HG03039 (cell line): ENCODE measurements around the gene XRN2.
"Not testable (repeated sequence)": the region's sequence is repeated elsewhere in the genome, so short reads cannot be mapped to it uniquely, and the experiment has no call there.

Experiments used
- ATAC-seq: cut with Tn5 transposase; IDR thresholded peaks from one replicate; pipeline ENCODE4 v1.9.1; 2021; ENCODE audit warnings: mild to moderate bottlenecking, moderate library complexity; ENCODE audit not compliant: unreplicated experiment

XRN2 gene

DNA sequence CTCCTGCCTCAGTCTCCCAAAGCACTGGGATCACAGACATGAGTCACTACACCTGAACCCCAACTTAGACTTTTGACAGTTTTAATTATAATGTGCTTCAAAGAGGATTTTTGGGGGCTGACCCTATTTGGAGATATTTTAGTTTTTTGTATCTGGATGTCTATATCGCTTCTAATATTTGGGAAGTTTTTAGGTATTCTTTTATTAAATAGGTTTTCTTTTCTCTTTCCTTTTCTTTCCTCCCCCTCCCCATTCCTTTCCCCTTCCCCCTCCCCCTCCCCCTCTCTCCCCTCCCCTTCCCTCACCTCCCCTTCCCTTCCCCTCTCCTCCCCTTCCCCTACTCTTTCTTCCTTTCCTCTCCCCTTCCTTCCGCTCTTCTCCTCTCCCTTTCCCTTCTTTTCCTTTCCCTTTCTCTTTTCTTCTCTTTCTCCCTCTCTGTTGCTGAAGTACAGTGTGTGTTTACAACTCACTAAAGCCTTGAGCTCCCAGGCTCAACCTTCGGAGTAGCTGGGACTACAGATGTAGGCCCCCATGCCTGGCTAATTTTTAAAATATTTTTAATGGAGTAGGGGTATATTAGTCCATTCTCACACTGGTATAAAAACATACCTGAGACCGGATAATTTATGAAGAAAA lies 118.6 kb downstream of the XRN2 start:
- ATAC-seq = no peak

DNA sequence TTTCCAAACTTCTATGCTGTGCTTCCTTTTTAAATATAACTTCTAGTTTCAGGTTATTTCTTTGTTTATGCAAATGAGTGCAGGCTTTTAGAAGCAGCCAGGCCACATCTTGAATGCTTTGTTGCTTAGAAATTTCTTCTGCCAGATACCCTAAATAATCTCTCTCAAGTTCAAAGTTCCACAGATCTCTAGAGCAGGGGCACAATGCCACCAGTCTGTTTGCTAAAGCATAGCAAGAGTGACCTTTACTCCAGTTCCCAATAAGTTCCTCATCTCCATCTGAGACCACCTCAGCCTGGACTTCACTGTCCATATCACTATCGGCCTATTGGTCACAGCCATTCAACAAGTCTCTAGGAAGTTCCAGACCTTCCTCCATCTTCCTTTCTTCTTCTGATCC lies 120.6 kb downstream of the XRN2 start:
- not testable (repeated sequence) for ATAC-seq

- ATAC-seq = no peak
Measured at GRCh38 chr20:21424846-21425245, 121.7 kb downstream of the XRN2 start.

DNA sequence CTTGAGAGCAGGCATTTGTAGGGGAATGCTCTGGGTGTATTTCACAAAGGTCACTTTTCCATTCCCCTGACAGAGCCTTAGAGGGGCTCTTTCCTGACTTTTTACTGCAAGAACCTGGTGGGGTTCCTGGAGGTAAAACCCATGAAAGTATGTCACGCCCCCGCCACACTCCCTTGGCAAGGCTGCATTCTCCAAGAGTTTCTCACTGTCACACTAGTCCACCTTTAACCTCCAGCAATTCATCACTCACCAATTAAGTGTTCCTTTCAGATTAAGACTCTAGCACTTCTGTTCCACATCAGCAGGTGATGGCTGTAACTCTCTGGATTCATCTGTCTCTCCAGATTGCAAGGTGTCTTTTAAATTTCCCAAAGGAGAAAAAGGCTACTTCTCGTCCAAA lies 126.9 kb downstream of the XRN2 start:
- no peak for ATAC-seq

DNA sequence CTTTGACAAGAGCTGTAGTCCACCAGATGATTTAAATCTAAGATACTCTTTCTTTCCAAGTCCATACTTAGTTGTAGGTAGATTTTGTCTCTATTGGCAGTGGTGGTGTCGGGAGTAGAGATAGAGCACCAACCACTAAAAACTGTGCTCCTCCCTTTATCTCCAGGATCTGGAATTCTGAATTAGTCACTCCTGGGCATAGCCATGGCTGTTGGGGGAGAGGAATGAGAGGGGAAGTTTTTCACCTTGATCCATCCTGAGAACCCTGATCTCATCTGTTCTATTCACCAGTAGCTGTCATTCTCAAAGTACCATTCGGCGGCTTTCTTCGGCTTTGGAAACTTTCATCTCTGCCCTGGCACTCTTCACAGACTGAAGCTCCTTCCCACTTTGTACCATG lies 129.8 kb downstream of the XRN2 start:
- no peak for ATAC-seq

DNA sequence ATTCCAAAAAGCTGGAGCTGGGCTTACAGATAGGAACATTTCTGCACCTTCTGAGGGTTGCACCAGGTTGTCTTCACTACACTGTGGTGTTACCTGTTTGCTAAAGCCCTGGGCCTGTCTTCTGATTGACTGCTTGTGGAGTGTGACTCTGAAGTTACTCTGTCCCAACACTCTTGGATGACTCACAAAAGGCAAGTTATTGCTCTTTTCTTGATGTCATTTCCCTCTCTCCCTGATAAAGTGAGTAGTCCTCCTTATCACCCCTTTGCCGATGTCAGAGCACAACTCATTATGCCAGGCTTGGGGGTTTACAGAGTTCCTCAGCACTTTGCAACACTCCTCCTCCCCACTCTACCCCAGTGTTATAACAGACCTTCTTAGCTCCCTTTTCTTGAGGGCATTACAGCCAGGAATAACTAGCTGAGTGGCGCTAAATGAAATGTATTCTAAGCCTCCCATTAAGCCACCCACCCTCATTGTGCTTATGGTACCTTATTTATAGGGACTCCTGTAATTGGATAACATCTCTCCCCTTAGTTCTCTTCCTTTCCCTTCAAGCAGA lies 130.3 kb downstream of the XRN2 start:
- ATAC-seq = no peak

DNA sequence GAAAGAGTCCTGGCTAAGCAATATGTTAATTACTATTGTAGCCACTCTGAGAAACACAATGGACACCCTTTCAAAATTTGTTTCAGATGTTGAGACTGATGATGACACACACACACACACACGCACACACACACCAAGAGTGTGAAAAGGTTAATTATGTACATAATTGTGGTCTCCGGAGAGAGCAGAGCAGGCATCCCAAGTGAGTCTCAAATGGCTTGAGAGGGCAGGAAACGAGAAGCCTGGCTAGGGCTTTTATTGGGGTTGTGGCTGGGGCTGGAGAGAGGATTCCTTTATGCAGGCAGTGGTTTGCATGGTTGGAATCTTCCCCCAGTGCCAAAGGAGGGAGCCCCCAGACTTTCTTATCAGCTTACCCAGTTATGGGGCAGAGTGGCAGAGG lies 132.4 kb downstream of the XRN2 start:
- ATAC-seq = no peak

DNA sequence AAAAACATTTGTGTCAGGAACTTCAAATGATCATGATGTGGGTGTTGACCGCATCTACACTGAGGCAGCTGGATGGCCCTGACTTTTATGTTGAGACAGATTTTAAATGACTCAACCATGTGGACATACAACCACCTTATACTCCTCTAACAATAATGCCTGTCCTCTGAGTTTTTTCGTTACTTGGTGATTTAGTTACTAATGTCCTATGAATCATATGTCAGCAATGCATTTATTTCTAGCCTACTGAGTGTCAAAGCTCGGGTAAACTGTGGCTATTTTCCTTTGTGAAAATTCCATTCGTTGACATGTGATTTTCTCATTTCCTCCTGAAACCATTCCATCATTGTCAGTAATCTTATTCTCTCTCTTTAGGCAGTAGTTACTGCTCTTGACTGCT lies 133.1 kb downstream of the XRN2 start:
- no peak for ATAC-seq

GRCh38 chr20:21437248-21437647 lies 134.1 kb downstream of the XRN2 start:
- ATAC-seq = no peak

DNA sequence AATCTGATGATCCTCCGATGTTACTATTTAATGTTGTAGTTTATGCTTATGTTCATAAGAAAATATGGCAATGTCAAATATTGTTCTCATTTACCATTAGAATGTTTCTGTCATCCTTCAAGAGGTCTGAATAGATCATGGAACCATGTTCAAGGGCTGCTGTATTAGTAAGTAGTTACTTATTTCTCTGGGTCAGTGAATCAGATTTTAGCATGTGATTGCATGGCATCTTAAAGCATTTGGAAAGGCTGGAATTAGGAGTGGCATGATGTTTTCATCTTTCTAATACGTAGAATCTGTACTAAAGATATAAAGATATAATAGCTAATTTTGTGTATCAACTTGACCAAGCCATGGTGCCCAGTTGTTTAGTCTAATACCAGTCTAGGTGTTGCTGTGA lies 134.7 kb downstream of the XRN2 start:
- no peak for ATAC-seq
